ENCODE measurements around the gene TRAF1.

The TRAF1 gene

DNA sequence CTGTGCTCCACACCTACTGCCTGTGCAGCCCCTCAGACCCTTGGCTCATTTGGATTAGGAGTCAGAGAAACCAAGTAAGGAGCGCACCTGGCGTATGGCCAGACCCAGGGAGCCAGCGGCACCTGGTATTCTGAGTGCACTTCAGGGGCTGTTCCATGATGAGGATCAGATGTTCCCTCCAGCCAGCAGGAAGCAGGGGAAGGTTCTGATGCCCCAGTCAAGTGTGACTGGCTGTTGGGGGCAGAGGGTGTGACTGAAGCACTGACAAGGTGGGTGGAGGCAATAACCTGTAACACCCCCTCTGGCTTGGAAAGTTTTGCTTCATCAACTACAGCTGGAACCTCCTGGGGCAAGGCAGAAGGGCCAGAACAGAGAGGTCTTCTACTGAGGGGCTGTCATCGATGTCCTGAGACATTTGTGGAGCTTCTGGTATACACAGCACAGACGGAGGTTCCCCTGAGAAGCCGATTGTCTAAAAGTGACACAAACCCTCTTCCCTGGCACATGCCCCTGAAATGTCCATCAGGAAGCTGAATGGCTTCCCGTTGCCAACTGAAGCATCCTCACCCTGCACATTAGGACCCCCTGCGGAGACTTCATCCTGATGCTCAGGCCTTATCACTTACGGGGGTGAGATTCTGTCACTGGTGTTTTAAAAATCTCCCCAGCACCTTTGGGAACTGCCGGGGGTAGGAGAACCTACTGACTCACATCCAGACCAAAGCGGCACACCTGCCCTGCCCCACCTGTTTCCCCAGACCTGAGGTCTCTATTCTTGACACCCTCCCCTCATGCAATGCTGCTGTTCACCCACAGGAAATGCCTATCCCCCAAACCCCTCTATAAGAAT, 21.1 kb downstream of the TRAF1 start:
- no peak for DNase-seq (ENCODE audit: low spot score)

DNA sequence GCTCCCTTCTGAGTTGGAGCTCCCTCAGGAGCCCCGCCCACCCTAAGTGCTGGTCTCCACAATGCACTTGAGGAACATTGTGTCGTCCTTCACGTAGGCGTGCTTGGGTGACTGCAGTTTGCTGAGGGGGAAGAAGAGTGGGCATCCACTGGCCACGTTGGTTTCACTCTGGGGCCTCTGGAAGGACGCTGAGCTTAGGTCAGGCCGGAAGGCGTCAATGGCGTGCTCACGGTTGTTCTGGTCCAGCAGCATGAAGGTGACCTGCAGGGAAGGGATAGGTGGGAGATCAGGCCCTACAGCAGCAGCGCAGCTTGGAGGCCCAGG, 21.7 kb downstream of the TRAF1 start:
- DNase-seq (ENCODE audit: low spot score) = no peak

DNA sequence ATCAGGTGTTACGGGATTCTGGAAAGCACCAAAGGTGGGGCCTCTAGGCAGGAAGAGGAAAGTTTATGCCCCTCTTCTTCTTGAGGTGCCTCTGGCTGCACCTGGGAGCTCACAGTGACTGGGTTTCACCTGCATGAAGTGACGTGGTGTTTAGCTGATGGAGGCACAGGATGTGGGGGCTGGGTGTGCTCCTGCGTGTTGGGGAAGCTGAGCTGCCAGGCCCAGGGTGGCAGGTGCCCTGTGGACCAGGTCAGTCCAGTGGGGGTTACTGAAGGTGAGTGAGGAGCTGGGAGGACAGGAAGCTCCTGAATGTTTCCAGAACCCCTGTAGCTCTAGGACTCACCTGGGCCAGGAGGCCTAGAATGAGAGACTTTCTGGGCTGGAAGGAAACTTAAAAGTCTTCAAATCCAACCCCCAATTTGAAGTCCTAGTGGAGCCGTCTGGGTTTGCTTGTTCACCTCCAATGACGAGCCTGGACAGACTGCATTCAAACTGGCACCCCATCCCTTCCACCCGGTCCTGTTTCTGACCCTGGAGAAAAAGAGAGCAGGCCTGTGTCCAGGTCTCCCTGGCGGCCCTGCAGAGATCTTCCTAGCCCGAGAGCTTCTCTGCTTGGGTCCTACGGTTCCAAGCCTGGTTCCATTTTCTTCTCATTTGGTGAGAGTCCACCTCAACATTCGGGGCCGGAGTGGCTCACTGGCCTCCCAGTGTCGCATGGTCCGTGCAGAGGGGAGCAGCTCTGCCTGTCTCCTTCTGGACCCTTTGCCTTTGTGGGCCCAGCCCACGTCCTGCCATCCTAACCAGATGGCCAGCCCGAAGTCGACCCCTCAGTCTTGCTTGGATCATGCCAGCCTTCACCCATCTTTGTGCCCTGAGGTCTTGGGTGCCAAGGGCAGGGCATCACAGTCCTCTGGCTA, 22.3 kb downstream of the TRAF1 start:
- no peak for DNase-seq (ENCODE audit: low spot score)

DNA sequence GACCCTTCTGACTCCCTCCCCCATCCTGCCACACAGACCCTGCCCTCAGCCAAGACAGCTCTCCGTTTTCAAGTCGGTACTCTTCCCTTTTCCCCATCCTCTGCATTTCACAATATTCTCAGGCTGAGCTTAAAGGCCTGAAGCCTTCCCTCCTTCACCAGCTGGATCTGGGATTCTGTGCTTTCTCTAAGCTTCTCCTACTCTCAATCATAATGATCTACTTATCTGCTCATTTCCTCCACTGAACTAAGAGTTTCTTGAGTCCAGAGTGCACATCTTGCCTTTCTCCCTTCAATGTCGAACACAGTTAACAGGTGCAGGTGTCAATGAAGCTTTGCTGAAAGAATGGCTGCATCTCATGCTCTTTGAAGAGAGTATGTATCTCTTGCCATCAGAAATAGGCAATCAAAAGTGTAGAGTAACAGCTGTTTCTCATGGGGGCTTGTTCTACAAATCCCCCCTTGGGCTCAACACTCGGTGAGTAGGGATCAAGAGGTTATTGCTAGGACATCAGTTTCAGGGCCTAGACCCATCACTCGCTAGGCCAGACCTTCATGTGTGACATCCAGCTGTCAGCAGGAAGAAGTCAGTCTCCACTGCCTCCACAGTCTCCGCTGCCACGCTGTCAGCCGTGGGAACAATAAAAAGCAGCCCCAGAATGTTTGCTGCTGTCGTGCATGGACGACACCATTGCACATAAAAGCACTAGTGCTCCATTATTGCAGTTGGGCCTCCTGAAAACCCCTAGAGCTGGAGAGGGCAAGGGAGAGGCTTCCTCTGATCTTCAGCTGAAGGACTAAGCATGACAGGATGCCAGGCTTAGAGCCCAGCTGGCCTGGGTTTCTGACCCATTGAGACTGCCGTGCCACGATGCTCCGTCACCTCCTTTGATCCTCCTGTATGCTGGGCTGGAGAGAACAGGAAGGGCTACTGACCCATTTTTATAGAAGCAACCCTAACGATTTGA, 23.7 kb downstream of the TRAF1 start:
- DNase-seq (ENCODE audit: low spot score) = no peak

DNA sequence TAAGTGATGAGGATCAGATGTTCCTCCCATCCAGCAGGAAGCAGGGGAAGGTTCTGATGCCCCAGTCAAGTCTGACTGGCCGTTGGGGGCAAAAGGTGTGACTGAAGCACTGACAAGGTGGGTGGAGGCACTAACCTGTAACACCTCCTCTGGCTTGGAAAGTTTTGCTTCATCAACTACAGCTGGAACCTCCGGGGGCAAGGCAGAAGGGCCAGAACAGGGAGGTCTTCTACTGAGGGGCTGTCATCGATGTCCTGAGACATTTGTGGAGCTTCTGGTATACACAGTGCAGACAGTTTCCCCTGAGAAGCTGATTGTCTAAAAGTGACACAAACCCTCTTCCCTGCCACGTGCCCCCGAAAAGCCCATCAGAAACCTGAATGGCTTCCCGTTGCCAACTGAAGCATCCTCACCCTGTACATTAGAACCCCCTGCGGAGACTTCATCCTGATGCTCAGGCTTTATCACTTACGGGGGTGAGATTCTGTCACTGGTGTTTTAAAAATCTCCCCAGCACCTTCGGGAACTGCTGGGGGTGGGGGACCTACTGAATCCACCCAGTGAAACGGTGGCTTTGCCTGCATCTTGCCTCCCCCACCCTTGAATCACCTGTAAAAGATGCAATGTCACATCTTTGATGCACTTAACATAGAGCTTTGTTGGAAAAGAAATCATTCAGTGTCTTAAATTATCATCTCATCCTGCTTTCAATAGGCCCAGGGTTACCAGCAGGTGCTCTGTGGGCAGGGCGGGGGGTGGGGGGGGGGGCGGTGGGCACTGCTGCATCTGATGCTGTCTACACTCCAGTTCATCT, 24.6 kb downstream of the TRAF1 start:
- no peak for DNase-seq (ENCODE audit: low spot score)

DNA sequence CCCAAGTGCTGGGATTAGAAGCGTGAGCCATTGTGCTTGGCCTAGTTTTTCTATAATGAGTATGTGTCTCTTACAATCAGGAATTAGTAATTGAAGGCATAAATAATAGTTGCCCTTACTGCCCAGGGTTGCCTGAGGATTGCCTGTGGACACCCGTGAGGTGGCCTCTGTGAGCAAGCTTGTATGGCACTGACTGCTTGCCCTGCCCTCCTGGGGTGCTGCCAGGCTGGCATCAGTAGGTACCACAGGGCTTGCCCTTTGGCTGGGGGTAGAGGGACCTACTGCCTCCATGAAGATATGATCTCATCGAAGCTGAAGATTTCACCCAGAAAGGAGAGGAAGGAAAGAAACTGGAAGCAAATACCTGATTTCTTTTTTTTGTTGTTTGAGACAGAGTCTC, 25.8 kb downstream of the TRAF1 start:
- DNase-seq (ENCODE audit: low spot score) = no peak

DNA sequence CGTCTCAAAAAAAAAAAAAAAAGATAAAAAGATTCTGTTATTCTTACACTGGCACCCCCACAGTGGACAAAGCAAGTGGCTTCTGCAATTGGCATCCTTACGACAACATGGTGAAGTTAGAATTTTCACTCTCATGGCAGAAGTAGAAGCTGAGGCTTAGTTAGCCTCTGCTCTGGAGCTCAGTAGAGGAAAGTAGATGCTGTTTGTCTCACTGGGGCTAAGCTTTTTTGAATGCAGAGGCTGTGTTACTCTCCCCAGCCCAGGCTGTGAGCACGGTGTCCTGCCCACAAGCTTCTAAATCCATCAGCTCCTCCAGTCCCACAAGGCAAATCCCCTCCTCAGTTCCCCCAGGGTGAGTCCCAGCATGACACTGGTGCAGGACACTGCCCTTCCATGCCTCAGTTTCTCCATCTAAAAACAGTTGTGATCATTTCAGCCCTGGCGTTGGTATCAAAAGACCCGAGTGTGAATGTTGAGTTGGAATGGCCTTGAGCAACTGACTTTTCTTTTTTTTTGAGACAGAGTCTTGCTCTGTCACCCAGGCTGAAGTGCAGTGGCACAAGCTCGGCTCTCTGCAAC, 27.0 kb downstream of the TRAF1 start:
- no peak for DNase-seq (ENCODE audit: low spot score)

DNA sequence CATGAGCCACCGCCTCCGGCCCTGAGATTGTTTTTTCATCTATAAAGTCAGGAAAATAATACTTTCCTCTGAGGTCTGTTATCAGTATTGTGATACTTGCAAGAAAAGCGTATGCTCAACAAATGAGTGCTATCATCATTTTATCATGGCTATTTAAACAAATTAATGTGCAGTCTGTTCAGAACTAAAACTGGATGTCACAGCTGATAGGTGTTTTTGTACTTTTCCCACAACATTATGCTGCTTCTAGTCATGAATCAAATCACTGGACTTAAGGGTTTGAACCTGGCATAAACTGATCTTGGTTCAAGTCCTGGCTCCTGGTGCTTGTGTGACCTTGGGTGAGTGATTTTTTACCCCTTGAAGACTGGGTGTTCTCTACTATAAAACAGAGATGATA, 28.2 kb downstream of the TRAF1 start:
- DNase-seq (ENCODE audit: low spot score) = no peak

DNA sequence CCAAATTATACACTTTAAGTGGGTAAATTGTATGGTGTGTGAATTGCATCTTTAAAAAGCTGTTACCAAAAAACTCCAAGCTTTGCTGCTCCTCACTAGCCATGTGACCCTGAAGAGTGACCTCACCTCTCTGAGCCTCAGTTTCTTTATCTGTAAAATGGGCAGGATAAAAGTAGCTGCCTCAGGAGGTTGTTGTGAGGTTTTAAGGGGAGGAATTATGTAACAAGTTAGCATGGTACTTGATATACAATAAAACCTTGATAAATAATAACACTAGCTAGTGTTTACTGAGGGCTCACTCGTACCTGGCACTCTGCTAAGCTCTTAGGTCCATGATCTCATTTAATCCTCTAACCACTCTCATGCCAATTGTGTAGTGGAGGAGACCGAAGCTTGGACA, 30.6 kb downstream of the TRAF1 start:
- DNase-seq (ENCODE audit: low spot score) = no peak

DNA sequence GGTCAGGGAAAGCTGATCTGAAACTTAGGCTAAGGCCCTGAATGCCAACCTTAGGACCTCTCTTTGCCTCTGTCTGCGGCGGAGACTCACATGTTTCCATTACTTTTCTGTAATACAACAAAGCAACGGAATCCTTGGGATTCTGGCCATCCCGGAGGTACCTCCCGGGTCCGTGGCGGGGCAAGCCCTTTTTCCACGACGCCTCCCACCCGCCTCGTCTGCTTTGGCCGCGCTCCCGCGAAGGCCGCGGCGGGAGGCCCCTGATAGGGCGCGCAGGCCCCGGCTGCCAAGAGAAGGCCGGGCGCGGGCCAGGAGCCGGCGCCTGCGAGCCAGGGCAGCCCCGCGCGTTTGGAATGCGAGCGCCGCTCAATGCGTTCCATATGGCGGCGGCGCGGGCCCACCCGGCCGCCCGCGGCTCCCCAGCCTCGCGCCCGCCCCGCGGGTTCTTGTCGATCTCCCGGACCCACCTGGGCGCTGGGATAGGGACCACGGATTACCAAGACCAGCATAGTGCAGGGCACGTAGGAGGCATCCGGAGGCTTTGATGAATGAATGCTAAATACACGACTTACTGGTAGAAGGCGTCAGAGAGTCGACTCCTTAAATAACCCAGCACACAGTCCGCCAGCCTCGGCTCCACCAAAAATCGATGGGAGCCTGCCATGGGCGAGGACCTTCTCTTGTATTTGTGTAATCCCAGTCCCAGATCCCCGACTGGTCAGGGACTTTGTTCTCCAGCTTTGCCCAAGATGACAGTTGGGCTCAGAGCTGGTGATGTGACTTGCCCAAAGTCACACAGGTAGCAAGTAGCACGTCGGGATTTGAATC, 32.1 kb downstream of the TRAF1 start:
- no peak for DNase-seq (ENCODE audit: low spot score)

DNA sequence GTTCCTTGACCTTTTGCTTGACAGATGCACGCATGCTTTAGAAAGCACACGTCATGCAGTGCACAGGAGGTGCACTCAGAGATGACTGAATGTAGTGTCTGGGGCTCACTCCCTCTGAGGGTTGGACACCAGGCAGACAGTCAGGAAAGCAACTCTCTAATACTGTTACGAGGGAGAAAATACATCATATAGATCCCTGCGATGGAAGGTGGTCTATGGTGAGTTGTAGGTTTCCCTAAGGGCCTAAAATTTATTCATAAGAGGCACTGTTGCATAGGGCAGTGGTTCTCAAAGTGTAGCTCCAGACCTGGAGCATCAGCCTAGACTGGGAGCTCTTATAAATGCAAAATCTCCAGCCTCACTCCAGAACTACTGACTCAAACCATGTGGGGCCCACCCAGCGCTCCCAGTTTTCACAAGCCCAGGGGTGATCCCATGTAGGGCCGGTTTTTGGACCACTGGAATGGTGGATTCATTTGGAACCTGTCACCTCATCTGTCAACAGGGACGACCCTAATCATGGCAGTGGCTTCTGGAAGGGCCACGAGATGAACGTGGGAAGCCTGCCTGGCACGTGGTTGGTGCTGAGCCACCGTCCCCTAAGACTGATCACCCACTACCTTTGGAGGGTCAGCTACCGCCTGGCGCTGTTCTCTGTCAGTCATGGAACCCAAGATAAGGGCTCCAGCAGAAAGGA, 32.8 kb downstream of the TRAF1 start:
- DNase-seq (ENCODE audit: low spot score) = no peak

DNA sequence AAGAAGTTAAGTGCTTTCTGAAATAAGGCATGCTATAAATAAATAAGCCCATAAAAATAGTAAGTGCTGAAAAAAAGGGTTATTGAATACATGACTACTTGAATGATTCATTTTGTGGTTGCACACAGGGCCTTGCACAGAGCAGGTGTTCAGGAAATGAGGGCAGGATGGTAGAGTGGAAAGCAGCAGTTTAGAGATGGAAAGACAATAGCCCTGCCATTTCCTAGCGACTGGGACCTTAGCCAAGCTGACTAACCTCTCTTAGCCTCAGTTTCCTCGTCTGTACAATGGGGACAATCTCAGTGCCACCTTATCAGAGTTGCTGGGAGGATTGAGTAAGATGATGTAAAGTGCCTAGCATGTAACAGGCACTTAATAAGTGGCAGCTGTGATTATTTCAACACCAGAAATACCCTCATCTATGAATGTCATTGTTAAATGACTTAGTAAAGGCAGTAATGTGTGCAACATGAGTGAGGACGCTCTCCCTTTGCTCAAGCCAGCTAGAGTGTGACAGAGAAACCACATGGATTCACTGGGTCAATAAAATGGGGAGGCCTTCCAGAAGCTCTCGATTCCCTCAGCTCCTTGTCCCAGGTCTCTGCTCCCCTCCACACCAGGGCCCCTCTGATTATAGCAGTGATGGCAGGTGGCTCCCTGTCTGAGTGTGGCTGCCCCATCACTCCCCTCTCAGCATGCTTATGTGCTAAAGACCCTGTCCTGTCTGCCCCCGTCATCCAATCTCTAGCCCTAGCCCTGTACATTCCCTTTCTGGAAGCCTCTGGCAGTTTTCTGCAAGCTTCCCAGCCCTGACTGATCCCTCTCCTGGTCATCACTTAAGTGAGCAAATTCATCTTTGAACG, 33.6 kb downstream of the TRAF1 start:
- no peak for DNase-seq (ENCODE audit: low spot score)

DNA sequence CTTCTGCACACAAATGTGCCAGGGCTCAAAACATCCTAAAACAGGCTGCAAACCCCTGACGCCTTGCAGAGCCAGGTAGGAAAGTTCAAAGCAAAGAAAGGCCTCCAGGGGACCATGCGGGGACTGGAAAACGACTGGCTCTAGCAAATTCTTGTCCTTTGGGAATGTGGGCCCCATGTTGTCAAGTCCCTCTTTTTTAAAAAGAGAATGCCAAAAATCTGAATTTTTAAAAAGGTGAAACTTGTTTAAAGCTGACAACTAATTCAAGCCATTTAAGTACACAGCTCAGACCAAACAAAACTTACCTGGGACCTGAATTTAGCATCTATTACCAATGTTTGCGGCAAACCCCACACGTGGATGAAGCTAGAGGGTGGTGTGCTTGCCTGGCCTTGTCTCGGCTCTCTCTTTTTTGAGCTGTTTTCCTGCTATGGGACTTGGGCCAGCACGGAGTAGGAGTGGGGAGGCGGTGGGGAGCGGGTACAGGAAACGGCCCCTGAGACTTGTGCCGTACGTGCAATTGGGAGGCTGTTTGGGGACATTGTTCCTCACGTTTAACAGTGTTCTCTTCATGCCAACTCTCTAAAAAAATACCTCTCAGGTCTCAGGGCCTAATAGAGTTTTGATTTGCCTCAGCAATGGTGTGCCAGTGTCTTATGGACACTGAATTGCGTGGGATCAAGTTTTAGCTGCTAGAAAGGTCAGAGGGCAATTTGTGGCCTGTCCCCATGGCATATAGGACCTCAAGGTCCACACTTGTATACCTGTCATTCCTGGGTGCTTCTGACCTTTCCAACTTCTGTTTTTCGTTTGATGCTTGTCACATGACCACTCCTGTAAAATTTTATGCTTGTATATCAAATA, 34.5 kb downstream of the TRAF1 start:
- no peak for DNase-seq (ENCODE audit: low spot score)

DNA sequence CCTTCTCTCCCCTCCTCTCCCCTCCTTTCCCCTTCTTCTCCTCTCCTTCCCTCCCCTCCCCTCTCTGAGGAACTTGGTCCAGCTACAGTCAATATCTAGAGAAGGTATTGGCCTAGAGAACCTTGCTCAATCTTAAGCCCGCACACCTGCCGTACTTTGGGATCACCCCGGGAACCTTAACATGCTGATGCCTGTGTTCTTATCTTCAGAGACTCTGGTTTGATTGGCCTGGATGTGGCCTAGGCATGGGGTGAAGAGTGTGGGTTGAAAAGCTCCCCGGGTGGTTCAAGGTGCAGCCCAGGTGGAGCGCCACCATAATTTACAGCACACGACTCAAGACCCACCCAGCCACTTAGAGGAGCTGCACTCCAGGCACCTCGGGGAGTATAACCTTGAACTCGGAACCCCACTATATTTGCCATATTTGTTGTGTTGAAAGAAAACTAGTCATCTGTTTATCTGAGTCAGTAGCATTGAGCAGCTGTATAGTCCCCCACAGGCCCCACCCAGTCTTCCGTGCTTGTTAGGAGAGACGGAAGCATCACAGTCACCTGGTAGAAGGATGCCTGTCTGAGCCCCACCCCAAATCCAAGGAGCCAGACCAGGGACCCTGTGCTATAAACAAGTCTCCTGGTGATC, 35.2 kb downstream of the TRAF1 start:
- DNase-seq (ENCODE audit: low spot score) = no peak

DNA sequence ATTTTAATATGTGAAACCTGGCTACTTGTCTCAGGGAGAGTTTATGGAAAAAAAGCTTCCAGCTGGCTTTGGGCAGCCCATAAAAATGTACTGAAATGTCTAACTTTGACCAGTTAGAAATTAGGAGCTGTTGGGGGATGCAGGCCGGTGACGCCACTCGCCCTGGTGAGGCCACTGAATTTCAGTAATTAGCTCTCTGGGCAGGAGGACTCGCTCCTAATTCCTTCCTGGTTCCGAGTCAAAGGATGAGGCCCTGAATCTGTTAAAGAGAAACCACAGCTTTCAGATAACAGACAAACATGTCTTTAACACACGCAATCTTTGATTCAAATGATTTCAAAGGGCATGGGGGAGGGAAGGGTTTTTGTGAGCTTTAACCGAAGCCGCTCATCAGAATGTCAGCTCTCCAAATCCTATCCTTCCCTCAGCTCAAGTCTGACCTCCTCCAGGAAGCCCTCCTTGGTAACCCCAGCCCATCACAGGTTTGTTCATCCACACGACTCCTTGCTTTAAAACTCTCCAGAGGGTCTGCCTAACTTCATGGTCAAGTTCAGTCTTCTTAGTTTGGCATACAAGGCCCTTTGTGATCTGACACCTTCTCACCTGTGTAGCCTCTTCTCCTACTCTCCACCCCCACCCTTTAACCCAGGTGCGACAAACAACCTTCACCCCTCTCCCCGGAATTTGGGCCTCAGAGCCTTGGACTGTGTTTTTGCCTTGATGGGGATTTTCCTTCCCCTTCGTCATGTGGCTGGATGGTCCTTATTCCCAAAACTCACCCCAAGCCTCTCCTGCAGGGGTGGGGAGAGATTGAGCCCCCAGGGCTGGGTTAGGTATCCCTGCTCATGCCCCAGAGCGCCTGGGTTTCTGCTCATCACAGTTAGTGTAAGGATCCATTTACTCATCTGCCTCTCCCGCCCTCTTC, 36.0 kb downstream of the TRAF1 start:
- DNase-seq (ENCODE audit: low spot score) = no peak

Data from HuH-7.5 (cell line).